ENCODE data around the gene TTLL11. TPM values are rescaled to one million over a fixed set of nuclear protein-coding genes. Genes with fewer than 3 reads are reported as not detected.

Gene TTLL11
- total RNA-seq, 6 donors from 2014 or later: 6.8 to 18.9 (median 12.9) TPM

DNA sequence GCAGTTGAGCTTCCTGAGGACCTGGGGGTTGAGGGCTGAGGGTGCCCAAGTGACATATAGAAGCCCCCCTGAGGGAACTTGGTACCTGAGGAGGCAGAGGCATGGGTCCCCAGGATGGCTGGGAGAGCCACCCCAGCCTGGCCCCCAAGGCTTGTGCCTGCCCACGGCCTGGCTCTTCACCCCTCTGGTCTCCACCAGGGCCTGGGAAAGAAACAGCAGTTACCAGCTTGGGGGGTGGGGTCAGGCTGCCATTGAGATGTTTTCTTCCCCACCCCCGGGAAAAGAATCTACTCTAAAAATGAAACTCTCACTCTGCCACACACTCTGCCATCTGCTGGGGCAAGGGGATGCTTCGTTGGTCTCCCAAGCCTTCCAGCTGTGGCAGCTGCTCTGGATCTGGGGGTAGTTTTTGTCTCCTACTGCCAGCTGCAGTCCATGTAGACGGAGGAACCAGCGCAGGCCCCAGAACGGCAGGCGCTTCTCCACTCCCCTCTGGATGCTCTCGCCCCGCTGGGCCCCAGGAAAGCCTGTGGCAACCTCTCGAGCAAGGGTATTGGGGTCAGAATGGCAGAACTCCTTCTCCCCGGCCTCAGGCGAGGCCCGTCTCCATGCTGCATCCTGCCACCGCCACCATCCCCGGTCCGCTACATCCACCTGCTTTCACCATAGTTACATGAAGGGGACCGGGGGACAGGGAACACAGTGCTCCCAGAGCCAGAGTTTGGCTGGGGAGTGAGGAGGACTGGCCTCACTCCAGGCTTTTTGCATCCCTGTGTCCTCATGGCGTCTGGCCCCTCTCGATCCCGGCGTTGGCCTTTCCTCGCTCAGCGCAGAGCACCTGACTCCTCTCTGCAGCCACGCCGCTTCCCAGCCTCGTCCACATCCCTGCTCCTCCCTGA, 318.1 kb downstream of the TTLL11 start:
- peaks cover 14 to 84% (median 62%) of the 10 kb centered on the region in 4 donors for H3K36me3 ChIP-seq

DNA sequence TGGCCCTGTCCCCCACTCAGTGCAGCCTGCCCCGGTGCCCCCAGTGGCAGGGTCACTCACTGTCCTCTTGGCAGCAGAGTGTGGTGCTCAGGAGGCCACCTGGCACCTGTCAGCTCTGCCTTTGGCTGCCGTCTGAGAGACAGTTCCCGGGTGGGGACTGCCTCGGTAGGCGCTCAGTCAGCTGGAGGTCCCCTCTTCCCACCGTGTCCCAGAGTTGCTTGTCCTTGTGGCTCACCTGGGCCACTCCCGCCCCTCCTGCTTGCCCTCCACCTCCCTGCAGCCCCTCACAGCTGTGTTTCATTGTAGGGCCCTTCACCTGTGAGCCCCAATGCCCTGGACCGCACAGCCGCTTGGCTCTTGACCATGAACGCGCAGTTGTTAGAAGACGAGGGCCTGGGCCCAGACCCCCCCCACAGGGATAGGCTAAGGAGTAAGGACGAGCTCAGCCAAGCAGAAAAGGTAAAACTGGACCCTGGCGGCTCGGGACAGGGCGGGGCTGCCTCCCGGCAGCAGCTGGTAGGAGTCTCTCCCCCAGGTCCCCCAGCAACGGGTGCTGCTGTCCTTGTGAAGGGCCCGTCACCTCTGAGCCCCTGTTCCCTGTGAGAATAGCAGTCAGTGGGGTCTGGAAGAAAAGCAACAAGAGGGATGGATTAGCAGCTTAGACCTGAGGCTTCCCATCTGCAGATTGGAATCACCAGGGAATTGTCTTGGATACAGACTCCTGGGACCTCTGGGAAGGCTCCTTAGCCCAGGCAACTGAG, 319.0 kb downstream of the TTLL11 start:
- TF ChIP-seq POLR2A (IDR thresholded peaks at IDR 0.05) (no peak), EP300 (IDR thresholded peaks at IDR 0.05) (no peak), POLR2AphosphoS5 (IDR thresholded peaks at IDR 0.05) (no peak)
- TF ChIP-seq, protein P1, sequence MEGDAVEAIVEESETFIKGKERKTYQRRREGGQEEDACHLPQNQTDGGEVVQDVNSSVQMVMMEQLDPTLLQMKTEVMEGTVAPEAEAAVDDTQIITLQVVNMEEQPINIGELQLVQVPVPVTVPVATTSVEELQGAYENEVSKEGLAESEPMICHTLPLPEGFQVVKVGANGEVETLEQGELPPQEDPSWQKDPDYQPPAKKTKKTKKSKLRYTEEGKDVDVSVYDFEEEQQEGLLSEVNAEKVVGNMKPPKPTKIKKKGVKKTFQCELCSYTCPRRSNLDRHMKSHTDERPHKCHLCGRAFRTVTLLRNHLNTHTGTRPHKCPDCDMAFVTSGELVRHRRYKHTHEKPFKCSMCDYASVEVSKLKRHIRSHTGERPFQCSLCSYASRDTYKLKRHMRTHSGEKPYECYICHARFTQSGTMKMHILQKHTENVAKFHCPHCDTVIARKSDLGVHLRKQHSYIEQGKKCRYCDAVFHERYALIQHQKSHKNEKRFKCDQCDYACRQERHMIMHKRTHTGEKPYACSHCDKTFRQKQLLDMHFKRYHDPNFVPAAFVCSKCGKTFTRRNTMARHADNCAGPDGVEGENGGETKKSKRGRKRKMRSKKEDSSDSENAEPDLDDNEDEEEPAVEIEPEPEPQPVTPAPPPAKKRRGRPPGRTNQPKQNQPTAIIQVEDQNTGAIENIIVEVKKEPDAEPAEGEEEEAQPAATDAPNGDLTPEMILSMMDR (IDR thresholded peaks at IDR 0.05): no peak
- no peaks in the 10 kb centered on the region for H3K9me3 ChIP-seq
- H3K27me3 ChIP-seq: no peaks in the 10 kb centered on the region
- H3K27ac ChIP-seq: no peak overlapping the region
- no peak overlapping the region for H3K4me3 ChIP-seq
- peaks cover 20 to 89% (median 69%) of the 10 kb centered on the region in 4 donors for H3K36me3 ChIP-seq
- DNase-seq (peak in 1 of 2 donors; percentile 19), ATAC-seq (ENCODE audit: low FRiP score in 2 of 2) (no peak)
- 86 to 88% methylated on average over 15 to 17 of the region's 19 CpGs for WGBS, 2 donors
- H3K4me1 ChIP-seq: peaks cover 0 to 8% (median under 1%) of the 10 kb centered on the region in 4 donors

More for the DNA sequence above, 318.1 kb downstream of the TTLL11 start:
- peak in 1 of 2 donors; percentile 19 for DNase-seq
- peaks cover 0 to 8% (median 3%) of the 10 kb centered on the region in 4 donors for H3K4me1 ChIP-seq
- ATAC-seq (ENCODE audit: low FRiP score in 2 of 2): no peak
- TF ChIP-seq POLR2A (IDR thresholded peaks at IDR 0.05) (no peak), POLR2AphosphoS5 (IDR thresholded peaks at IDR 0.05) (no peak), EP300 (IDR thresholded peaks at IDR 0.05) (no peak)
- TF ChIP-seq, protein P1 (IDR thresholded peaks at IDR 0.05): no peak
- WGBS, 2 donors: 92 to 97% methylated on average over 21 to 26 of the region's 26 CpGs
- no peak overlapping the region for H3K4me3 ChIP-seq
- H3K9me3 ChIP-seq: no peaks in the 10 kb centered on the region
- H3K27me3 ChIP-seq: no peaks in the 10 kb centered on the region
- H3K27ac ChIP-seq: no peak overlapping the region

DNA sequence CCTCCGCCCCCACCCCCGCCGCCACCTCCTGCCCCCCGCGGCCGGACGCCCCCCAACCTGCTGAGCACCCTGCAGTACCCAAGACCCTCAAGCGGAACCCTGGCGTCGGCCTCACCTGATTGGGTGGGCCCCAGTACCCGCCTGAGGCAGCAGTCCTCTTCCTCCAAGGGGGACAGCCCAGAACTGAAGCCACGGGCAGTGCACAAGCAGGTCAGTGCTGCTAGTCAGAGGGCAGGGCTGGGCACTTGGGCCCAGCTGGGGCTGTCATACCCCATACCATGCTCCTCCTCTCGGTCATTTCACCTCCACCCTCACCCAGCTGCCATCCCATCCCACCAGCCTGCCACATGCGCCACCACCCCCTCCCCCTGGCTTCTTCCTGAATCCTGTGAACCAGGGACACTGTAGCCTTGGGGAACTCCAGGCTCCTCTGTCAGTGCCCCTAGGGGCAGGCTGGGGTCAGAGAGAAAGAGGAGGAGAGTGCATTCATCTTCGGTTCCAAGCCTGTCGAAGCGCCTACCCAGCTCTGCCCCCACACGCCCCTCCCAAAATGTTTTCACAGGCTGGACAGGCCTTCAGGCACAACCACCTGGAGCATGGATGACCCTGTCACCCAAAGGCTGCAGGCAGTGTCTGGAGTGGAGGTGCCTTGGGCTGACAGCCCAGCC, 319.7 kb downstream of the TTLL11 start:
- no peak overlapping the region for H3K27ac ChIP-seq
- 88 to 96% methylated on average over 6 to 18 of the region's 18 CpGs for WGBS, 2 donors
- ATAC-seq (ENCODE audit: low FRiP score in 2 of 2) (no peak), DNase-seq (no peak)
- no peaks in the 10 kb centered on the region for H3K9me3 ChIP-seq
- H3K36me3 ChIP-seq: peaks cover 22 to 95% (median 76%) of the 10 kb centered on the region in 4 donors
- TF ChIP-seq POLR2A (IDR thresholded peaks at IDR 0.05) (no peak), EP300 (IDR thresholded peaks at IDR 0.05) (no peak)
- TF ChIP-seq, protein P1 (IDR thresholded peaks at IDR 0.05): no peak
- H3K27me3 ChIP-seq: no peaks in the 10 kb centered on the region
- peaks cover 0 to 3% (median 0%) of the 10 kb centered on the region in 4 donors for H3K4me1 ChIP-seq
- no peak overlapping the region for H3K4me3 ChIP-seq

DNA sequence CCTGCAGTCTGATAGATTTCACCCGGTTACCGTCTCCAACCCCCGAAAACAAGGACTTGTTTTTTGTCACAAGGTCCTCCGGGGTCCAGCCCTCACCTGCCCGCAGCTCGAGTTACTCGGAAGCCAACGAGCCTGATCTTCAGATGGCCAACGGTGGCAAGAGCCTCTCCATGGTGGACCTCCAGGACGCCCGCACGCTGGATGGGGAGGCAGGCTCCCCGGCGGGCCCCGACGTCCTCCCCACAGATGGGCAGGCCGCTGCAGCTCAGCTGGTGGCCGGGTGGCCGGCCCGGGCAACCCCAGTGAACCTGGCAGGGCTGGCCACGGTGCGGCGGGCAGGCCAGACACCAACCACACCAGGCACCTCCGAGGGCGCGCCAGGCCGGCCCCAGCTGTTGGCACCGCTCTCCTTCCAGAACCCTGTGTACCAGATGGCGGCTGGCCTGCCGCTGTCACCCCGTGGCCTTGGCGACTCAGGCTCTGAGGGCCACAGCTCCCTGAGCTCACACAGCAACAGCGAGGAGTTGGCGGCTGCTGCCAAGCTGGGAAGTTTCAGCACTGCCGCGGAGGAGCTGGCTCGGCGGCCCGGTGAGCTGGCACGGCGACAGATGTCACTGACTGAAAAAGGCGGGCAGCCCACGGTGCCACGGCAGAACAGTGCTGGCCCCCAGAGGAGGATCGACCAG, 320.4 kb downstream of the TTLL11 start:
- no peak overlapping the region for H3K27ac ChIP-seq
- H3K27me3 ChIP-seq: no peaks in the 10 kb centered on the region
- peaks cover 22 to 96% (median 79%) of the 10 kb centered on the region in 4 donors for H3K36me3 ChIP-seq
- no peaks in the 10 kb centered on the region for H3K9me3 ChIP-seq
- peak in 1 of 2 donors; percentile 84 for DNase-seq
- H3K4me1 ChIP-seq: no peaks in the 10 kb centered on the region
- TF ChIP-seq EP300 (IDR thresholded peaks at IDR 0.05) (no peak), POLR2AphosphoS5 (IDR thresholded peaks at IDR 0.05) (no peak), POLR2A (IDR thresholded peaks at IDR 0.05) (no peak)
- TF ChIP-seq, protein P1 (IDR thresholded peaks at IDR 0.05): no peak
- no peak for ATAC-seq (ENCODE audit: low FRiP score in 2 of 2)
- no peak overlapping the region for H3K4me3 ChIP-seq
- 92 to 95% methylated on average over 15 to 26 of the region's 45 CpGs for whole genome bisulfite sequencing, 2 donors

Data from upper lobe of left lung (tissue), 6 donors.